H9 (cell line): ENCODE measurements around the gene FBXL20. TPM values are rescaled to one million over a fixed set of nuclear protein-coding genes. Genes with fewer than 3 reads are reported as not detected.
"Not testable (repeated sequence)": the region's sequence is repeated elsewhere in the genome, so short reads cannot be mapped to it uniquely, and the experiment has no call there.

Experiments used
- DNase-seq: peaks from one replicate; pipeline ENCODE4 v3.0.0-alpha.2; 2017
- H2AFZ ChIP-seq: one replicate; pipeline ENCODE4 v1.6.1; 2013; ENCODE audit warnings: mild to moderate bottlenecking, low read length, control low read depth, moderate library complexity
- H2AK5ac ChIP-seq: 2 replicates; pipeline ENCODE4 v1.6.1; 2013; ENCODE audit warnings: low read length, control low read depth, mixed read lengths; ENCODE audit not compliant: insufficient read length
- H2BK120ac ChIP-seq: one replicate; pipeline ENCODE4 v1.6.1; 2013; ENCODE audit warnings: low read depth, mild to moderate bottlenecking, low read length, control low read depth, inconsistent platforms; ENCODE audit not compliant: poor library complexity, severe bottlenecking
- H2BK12ac ChIP-seq: 2 replicates; pipeline ENCODE4 v1.6.1; 2013; ENCODE audit warnings: low read length, control low read depth, mixed read lengths, low read depth; ENCODE audit not compliant: insufficient read length
- H2BK15ac ChIP-seq: 2 replicates; pipeline ENCODE4 v1.6.1; 2013; ENCODE audit warnings: low read depth, low read length, control low read depth
- H2BK20ac ChIP-seq: one replicate; pipeline ENCODE4 v1.6.1; 2013; ENCODE audit warnings: low read depth, mild to moderate bottlenecking, low read length, control low read depth, inconsistent platforms; ENCODE audit not compliant: poor library complexity, severe bottlenecking
- H2BK5ac ChIP-seq: 2 replicates; pipeline ENCODE4 v1.6.1; 2013; ENCODE audit warnings: low read length, control low read depth, mixed read lengths; ENCODE audit not compliant: insufficient read length
- H3K14ac ChIP-seq: 2 replicates; pipeline ENCODE4 v1.6.1; 2013; ENCODE audit warnings: low read length, control low read depth; ENCODE audit not compliant: insufficient read depth
- H3K18ac ChIP-seq: 2 replicates; pipeline ENCODE4 v1.6.1; 2013; ENCODE audit warnings: low read depth, mild to moderate bottlenecking, mixed read lengths, low read length, control low read depth; ENCODE audit not compliant: insufficient read length
- H3K23ac ChIP-seq: 2 replicates; pipeline ENCODE4 v1.6.1; 2013; ENCODE audit warnings: low read length, control low read depth, mixed read lengths, low read depth; ENCODE audit not compliant: insufficient read length
- H3K23me2 ChIP-seq: 2 replicates; pipeline ENCODE4 v1.6.1; 2013; ENCODE audit warnings: low read depth, mild to moderate bottlenecking, mixed read lengths, low read length, control low read depth; ENCODE audit not compliant: insufficient read length, poor library complexity, severe bottlenecking
- H3K27ac ChIP-seq: 2 replicates; pipeline ENCODE4 v1.5.1; 2013; ENCODE audit warnings: low read length, control low read depth, mixed read lengths, low read depth; ENCODE audit not compliant: insufficient read length
- H3K27me3 ChIP-seq: 2 replicates; pipeline ENCODE4 v1.6.1; 2013; ENCODE audit warnings: low read length, control low read depth, inconsistent platforms; ENCODE audit not compliant: insufficient read depth
- H3K4ac ChIP-seq: 2 replicates; pipeline ENCODE4 v1.6.1; 2013; ENCODE audit warnings: low read depth, mild to moderate bottlenecking, control low read depth, inconsistent platforms, low read length, moderate library complexity
- H3K4me1 ChIP-seq: 2 replicates; pipeline ENCODE4 v1.6.1; 2013; ENCODE audit warnings: low read length, control low read depth, inconsistent platforms; ENCODE audit not compliant: insufficient read depth
- H3K4me2 ChIP-seq: 2 replicates; pipeline ENCODE4 v1.6.1; 2013; ENCODE audit warnings: low read length, control low read depth, mixed read lengths; ENCODE audit not compliant: insufficient read length, insufficient read depth
- H3K56ac ChIP-seq: 2 replicates; pipeline ENCODE4 v1.6.1; 2013; ENCODE audit warnings: low read depth, mild to moderate bottlenecking, mixed read lengths, low read length, control low read depth; ENCODE audit not compliant: insufficient read length
- H3K79me1 ChIP-seq: 2 replicates; pipeline ENCODE4 v1.6.1; 2013; ENCODE audit warnings: low read depth, mild to moderate bottlenecking, moderate library complexity, low read length, control low read depth, inconsistent platforms; ENCODE audit not compliant: insufficient read depth, poor library complexity, severe bottlenecking
- H3K79me2 ChIP-seq: 2 replicates; pipeline ENCODE4 v1.6.1; 2013; ENCODE audit warnings: low read length, control low read depth, inconsistent platforms; ENCODE audit not compliant: insufficient read depth
- H3K9ac ChIP-seq: 2 replicates; pipeline ENCODE4 v1.6.1; 2013; ENCODE audit warnings: low read length, control low read depth, mixed read lengths; ENCODE audit not compliant: insufficient read length; ENCODE audit errors: extremely low read depth
- H3K9me3 ChIP-seq: one replicate; pipeline ENCODE4 v1.6.1; 2013; ENCODE audit warnings: low read depth, low read length, inconsistent platforms; ENCODE audit not compliant: control insufficient read depth
- H3T11ph ChIP-seq: one replicate; pipeline ENCODE4 v1.6.1; 2013; ENCODE audit warnings: mild to moderate bottlenecking, low read length, control low read depth, inconsistent platforms
- H4K20me1 ChIP-seq: one replicate; pipeline ENCODE4 v1.6.1; 2013; ENCODE audit not compliant: control insufficient read depth, insufficient read length, insufficient read depth
- H4K5ac ChIP-seq: 2 replicates; pipeline ENCODE4 v1.6.1; 2013; ENCODE audit warnings: low read depth, mild to moderate bottlenecking, mixed read lengths, low read length, control low read depth; ENCODE audit not compliant: insufficient read length
- H4K8ac ChIP-seq: replicated peaks from 2 replicates; pipeline ENCODE4 v1.6.1; 2013; ENCODE audit warnings: low read length, control low read depth, mixed read lengths, low read depth; ENCODE audit not compliant: insufficient read length
- H4K91ac ChIP-seq: 2 replicates; pipeline ENCODE4 v1.6.1; 2013; ENCODE audit warnings: low read depth, mild to moderate bottlenecking, moderate library complexity, mixed read lengths, low read length, control low read depth; ENCODE audit not compliant: insufficient read length
- H3K27ac Mint-ChIP-seq, 3 experiments: 2 replicates in 2 of 3; 3 replicates in 1 of 3; pipeline ENCODE4 v1.8.0; 2020 to 2021; ENCODE audit warnings: mixed read lengths in 3 of 3, mild to moderate bottlenecking in 1 of 3, moderate library complexity in 1 of 3
- H3K27me3 Mint-ChIP-seq: 2 replicates; pipeline ENCODE4 v1.8.0; 2021; ENCODE audit warnings: low read depth, mild to moderate bottlenecking, moderate library complexity, mixed read lengths
- H3K36me3 Mint-ChIP-seq, 3 experiments: 2 replicates in 2 of 3; 3 replicates in 1 of 3; pipeline ENCODE4 v1.8.0; 2020 to 2021; ENCODE audit warnings: low read depth in 3 of 3, mixed read lengths in 3 of 3; ENCODE audit not compliant: insufficient read depth in 1 of 3
- H3K4me1 Mint-ChIP-seq, 2 experiments: 2 replicates each; pipeline ENCODE4 v1.8.0; 2020; ENCODE audit warnings: mixed read lengths in 2 of 2
- H3K4me3 Mint-ChIP-seq, 2 experiments: 2 replicates in 1 of 2; 3 replicates in 1 of 2; pipeline ENCODE4 v1.8.0; 2020 to 2021; ENCODE audit warnings: mild to moderate bottlenecking in 2 of 2, mixed read lengths in 2 of 2, moderate library complexity in 1 of 2
- H3K9me3 Mint-ChIP-seq, 2 experiments: 2 replicates in 1 of 2; 3 replicates in 1 of 2; pipeline ENCODE4 v1.8.0; 2020; ENCODE audit warnings: mild to moderate bottlenecking in 2 of 2, mixed read lengths in 2 of 2, moderate library complexity in 1 of 2
- WGBS: extraction: QIAGEN DNeasy Blood & Tissue Kit; methylation state at CpG from one replicate; pipeline ENCODE4 v1.1.7; 2013; ENCODE audit warnings: missing lambda C conversion rate, low lambda C conversion rate, mixed read lengths; ENCODE audit not compliant: insufficient read length; ENCODE audit errors: extremely low coverage; 5-methylcytosine and 5-hydroxymethylcytosine counted together
- total RNA-seq: library from RNA; stranded (reverse); gene quantifications from 2 replicates; pipeline ENCODE4 v1.2.1, GENCODE V29; 2021
- TF ChIP-seq, protein P1 (sequence below): fragments of 200-600 bp; sonication (generic); conservative IDR thresholded peaks from 3 replicates; pipeline ENCODE4 v1.8.0; 2021; ENCODE audit warnings: antibody characterized with exemption, mild to moderate bottlenecking

The FBXL20 gene
- total RNA-seq, 1 experiment from 2014 or later: 18.4 TPM

DNA sequence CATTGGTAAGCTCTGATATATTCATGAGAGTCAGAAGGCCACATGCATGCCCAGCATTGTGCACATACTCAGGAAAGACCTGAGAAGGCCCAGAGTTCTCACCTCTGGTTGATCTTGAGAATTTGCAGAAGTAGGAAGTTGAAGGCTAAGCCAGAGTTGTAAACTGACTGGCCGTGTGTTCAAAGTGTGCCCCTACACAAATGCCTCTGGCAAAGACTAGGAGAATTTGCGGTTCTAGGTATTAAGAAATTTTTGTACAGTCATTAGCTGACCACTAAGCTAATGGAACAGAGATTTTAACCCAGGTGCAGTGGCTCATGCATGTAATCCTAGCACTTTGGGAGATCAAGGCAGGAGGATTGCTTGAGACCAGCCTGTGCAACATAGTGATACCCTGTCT is 25.0 kb downstream of the FBXL20 start:
- Histone ChIP-seq H2BK120ac (no peak overlapping the region), H3K56ac (no peak overlapping the region), H4K20me1 (no peaks in the 10 kb centered on the region), H3K79me1 (no peaks in the 10 kb centered on the region), H2BK20ac (no peak overlapping the region), H3K9me3 (no peaks in the 10 kb centered on the region), H4K5ac (no peak overlapping the region), H2BK5ac (no peak overlapping the region), H3K27me3 (no peaks in the 10 kb centered on the region), H2BK15ac (no peak overlapping the region), H3K18ac (no peak overlapping the region), H4K91ac (no peak overlapping the region), H3K4me2 (no peak overlapping the region), H3K4me1 (no peaks in the 10 kb centered on the region), H3K23ac (no peak overlapping the region), H3K23me2 (no peaks in the 10 kb centered on the region), H3K79me2 (no peaks in the 10 kb centered on the region), H3K4ac (no peak overlapping the region), H4K8ac (no peak overlapping the region), H3K9ac (no peak overlapping the region), H2BK12ac (no peak overlapping the region), H3T11ph (no peak overlapping the region), H3K14ac (no peak overlapping the region), H2AFZ (no peak overlapping the region), H3K27ac (no peak overlapping the region), H2AK5ac (no peak overlapping the region)
- Mint-ChIP-seq H3K36me3 (no peaks in the 10 kb centered on the region), H3K4me3 (no peak overlapping the region), H3K9me3 (no peaks in the 10 kb centered on the region), H3K27ac (no peak overlapping the region), H3K4me1 (peaks cover 6% of the 10 kb centered on the region in 2 experiments), H3K27me3 (no peaks in the 10 kb centered on the region)
- DNase-seq: no peak
- WGBS: no CpG with 5 or more reads among the region's 2 CpGs
- TF ChIP-seq, protein P1, sequence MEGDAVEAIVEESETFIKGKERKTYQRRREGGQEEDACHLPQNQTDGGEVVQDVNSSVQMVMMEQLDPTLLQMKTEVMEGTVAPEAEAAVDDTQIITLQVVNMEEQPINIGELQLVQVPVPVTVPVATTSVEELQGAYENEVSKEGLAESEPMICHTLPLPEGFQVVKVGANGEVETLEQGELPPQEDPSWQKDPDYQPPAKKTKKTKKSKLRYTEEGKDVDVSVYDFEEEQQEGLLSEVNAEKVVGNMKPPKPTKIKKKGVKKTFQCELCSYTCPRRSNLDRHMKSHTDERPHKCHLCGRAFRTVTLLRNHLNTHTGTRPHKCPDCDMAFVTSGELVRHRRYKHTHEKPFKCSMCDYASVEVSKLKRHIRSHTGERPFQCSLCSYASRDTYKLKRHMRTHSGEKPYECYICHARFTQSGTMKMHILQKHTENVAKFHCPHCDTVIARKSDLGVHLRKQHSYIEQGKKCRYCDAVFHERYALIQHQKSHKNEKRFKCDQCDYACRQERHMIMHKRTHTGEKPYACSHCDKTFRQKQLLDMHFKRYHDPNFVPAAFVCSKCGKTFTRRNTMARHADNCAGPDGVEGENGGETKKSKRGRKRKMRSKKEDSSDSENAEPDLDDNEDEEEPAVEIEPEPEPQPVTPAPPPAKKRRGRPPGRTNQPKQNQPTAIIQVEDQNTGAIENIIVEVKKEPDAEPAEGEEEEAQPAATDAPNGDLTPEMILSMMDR: no peak

DNA sequence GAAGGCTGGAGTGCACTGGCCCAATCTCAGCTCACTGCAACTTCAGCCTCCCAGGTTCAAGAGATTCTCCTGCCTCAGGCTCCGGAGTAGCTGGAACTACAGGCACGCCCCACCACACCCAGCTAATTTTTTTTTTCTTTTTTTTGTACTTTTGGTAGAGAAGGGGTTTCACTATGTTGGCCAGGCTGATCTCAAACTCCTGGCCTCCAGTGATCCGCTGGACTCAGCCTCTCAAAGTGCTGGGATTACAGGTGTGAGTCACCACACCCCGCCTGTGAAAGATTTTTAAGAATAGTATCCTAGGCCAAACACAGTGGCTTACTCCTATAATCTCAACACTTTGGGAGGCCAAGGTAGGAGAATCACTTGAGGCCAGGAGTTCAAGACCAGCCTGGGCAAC is 33.6 kb downstream of the FBXL20 start:
- H3K4me3 Mint-ChIP-seq, H3K4ac ChIP-seq, H2AK5ac ChIP-seq, H4K8ac ChIP-seq, H2BK20ac ChIP-seq, H3K4me2 ChIP-seq, H2BK12ac ChIP-seq, H3K27me3 Mint-ChIP-seq, H3K18ac ChIP-seq, H3K56ac ChIP-seq, H3K14ac ChIP-seq, H3K27ac ChIP-seq, H2BK5ac ChIP-seq, H3K4me1 ChIP-seq, H4K5ac ChIP-seq, H2BK15ac ChIP-seq, H3K79me2 ChIP-seq, H3K9me3 ChIP-seq, H3K27ac Mint-ChIP-seq, H3K36me3 Mint-ChIP-seq, H2BK120ac ChIP-seq, H3K9ac ChIP-seq, H3K79me1 ChIP-seq, H4K91ac ChIP-seq, H3K4me1 Mint-ChIP-seq, H2AFZ ChIP-seq, H3T11ph ChIP-seq, H3K23me2 ChIP-seq, DNase-seq, H3K23ac ChIP-seq, H3K9me3 Mint-ChIP-seq, H3K27me3 ChIP-seq, H4K20me1 ChIP-seq: not testable (repeated sequence)
- WGBS: no CpG with 5 or more reads among the region's 4 CpGs
